Measurements from ENCODE around the gene ALK.

The ALK gene

DNA sequence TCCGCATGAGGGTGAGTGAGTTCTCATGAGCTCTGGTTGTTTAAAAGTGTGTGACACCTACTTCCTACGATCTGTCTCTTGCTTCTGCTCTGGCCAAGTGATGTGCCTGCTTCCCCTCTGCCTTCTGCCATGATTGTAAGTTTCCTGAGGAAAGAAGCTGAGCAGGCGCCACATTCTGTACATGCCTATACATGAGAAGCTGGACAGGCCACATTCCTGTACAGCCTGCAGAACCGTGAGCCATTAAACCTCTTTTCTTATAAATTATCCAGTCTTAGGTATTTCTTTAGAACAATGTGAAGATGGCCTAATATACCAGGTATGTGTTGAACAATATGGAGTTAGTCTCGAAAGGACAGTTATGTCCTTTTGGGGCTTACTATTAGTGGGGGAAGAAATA lies 281.0 kb downstream of the ALK start:
- FAIRE-seq = no peak

GRCh38 chr2:29638641-29639040 lies 282.7 kb downstream of the ALK start:
- FAIRE-seq = no peak

GRCh38 chr2:29634916-29635315 lies 286.5 kb downstream of the ALK start:
- FAIRE-seq = no peak

GRCh38 chr2:29632018-29632417 lies 289.4 kb downstream of the ALK start:
- FAIRE-seq = no peak

GRCh38 chr2:29629495-29629894 lies 291.9 kb downstream of the ALK start:
- FAIRE-seq = no peak

GRCh38 chr2:29628862-29629261 lies 292.5 kb downstream of the ALK start:
- no peak for FAIRE-seq

GRCh38 chr2:29628108-29628745 lies 293.2 kb downstream of the ALK start:
- no peak for FAIRE-seq

- FAIRE-seq = no peak
Observed at GRCh38 chr2:29627279-29627711, 294.1 kb downstream of the ALK start.

GRCh38 chr2:29620890-29621289 lies 300.5 kb downstream of the ALK start:
- no peak for FAIRE-seq

DNA sequence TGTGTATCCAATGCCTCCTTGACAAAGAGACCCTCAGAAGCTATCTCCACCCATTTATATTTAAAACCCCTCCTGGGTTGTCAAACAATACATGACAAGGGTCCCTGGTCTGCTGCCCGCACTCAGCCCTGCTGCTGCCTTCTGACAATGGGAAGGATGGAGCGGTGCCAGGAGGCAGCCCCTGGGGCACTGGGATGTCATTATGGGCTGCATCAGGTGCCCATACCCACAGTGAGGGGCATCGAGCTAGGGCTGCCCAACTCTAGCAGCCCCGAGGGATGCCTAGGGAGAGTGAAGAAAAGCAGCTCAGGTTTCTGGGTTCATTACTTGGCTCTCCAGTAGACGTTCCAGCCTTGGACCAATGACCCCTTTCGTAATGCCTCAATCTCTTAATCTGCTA lies 301.7 kb downstream of the ALK start:
- no peak for FAIRE-seq

DNA sequence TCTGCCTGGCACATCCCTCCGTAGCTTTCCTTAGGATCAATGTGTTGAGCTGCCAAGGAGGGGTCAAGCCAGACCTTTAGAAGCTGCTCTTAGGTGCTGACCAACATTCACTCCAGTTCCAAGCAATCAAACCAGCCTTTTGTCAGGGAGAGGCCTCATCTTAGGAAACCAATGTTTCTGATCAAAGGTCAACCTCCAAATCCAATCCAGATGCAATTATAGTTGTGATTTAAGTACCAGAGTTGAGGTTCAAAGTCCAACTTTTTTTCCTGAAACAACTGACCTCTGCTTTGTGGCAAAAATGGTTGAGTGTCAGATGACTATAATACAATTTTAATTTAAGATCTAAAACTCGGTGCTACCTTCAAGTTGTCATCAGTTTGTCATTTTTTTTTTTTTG lies 303.4 kb downstream of the ALK start:
- no peak for FAIRE-seq

DNA sequence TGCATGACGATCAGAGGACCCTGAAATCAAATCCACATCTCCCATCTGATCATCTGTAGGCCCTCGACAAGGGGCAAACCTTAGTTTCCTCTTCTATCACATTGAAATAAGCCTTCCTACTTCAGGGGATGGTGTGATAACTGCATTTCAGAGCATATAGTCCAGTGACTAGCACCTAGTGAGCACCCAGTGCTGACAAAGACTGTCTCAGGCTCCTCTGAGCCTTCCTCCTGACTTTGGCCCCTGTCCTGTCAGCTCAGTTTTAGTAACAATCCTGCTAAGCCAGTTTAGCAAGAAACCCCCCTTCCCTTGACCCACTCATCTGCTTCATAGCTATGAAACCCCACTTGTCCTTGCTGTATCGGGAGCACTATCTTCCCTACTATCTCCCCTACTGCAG lies 304.0 kb downstream of the ALK start:
- FAIRE-seq = no peak

- FAIRE-seq = no peak
Observed at GRCh38 chr2:29616569-29616968, 304.8 kb downstream of the ALK start.

GRCh38 chr2:29615841-29616240 lies 305.5 kb downstream of the ALK start:
- FAIRE-seq = no peak

DNA sequence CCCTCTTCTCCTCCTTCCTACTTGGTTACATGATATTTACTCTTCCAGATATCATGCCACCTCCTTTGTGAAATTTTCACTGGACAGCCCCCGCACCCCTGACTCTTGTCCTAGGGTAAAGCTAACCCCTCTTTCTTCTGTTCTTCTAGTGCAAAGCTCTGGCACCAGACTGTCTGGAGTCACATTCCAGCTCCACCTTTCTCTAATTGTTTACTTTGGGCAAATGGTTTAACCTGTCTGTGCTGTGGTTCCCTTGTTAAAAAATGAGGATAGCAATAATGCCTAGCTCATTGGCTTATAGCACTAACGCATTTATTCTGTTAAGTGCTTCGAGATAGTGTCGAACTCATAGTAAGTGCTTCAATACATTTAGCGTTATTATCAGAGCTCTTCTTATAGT lies 306.2 kb downstream of the ALK start:
- no peak for FAIRE-seq

DNA sequence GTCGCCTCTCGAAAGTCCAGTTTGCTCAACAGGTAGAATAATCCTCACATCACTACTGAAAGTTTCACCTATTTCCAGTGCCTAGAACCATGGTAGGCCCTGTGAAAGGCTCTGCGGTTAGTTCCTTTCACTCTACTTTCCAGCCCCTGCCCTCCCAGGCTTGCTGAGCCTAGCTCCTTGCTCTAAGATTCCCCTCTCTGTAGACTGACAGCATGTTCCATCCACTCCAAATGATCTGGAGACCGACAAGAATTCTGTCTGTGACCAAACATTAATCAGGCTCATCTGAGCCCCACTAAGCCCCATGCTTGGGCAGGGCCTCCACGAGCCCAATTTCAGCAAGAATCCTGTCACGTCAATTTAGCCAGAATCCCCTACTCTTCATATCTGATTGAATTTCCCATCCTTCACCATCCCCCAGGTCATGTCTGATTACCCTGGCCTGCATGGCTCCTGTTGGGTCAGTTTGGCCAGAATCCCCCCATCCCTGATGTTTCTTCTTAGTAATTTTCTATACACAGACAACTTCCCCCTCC lies 307.0 kb downstream of the ALK start:
- no peak for FAIRE-seq

DNA sequence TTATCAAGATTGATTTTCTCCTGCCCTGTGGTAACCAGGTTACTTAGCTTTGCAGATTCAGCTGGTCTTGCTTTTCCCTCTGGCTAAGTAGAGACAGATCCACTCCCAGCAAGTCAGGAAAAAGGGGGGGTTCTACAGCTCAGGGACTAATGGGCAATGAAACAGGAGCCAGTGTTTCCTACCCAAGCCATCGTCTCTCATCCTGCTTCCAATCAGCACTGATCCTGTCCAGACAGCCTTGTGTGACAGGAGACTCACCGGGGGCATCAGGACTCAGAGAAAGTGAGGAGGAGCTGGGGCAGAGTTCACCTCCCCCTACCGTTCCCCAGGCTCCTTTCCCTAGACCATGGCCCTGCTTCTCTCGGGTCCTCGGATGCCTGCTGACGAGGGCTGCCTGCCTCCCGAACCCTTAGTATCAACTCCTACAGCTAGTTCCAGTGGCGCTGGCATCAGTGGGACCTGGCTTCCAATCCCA lies 307.6 kb downstream of the ALK start:
- FAIRE-seq = no peak

GRCh38 chr2:29613067-29613466 lies 308.3 kb downstream of the ALK start:
- no peak for FAIRE-seq

GRCh38 chr2:29612568-29612967 lies 308.8 kb downstream of the ALK start:
- no peak for FAIRE-seq

DNA sequence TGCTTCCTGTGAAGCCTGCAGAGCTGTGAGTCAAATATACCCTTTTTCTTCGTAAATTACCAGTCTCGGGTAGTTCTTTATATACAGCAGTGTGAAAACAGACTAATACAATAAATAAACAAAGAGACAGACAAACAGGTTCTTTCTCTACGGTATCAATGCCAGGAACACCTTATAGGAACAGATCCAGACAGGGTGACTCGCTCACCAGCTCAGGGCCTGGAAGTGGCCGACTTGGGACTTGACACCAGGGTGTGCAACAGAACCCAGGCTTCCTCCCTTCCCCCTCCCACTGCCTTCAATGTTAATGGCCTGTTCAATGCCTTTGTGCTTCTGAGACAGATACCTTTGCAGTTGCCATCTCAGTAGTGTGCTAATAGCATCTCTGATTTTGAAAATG lies 309.5 kb downstream of the ALK start:
- no peak for FAIRE-seq

DNA sequence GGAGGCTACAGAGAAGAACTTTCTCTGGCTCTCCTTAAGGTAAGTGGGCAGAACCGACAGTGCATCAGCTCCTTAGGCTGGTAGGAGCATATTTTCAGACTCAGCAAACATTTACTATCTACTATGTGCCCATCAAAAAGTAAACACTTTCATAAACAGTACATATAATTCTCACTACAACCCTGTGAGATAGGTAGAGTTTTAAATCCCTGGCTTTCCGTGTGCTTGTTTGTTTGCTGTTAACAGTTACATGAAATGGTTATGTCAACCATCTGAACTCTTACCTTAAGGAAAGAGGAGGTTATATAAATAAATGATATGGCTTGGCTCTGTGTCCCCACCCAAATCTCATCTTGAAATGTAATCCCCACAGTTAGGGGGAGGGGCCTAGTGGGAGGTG lies 310.1 kb downstream of the ALK start:
- no peak for FAIRE-seq

DNA sequence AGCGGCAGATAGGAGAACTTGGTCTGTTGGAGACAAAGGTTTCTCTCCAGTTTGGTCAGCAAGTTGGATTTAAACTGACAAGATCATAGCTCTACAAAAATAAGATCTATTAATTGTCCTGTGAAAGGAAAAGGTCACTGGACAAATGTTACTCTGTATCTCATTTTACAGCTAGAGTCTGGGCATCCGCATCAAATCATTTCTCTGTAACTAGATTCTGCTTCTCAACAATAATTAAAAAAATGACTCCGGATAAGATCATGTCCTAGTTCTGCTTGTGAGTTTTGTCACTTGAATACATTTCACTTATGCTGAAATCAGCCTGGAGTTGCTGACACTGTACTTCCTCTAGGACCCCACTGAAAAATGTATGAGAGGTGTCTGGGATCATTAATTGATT lies 310.8 kb downstream of the ALK start:
- no peak for FAIRE-seq

GRCh38 chr2:29607038-29607420 lies 314.4 kb downstream of the ALK start:
- FAIRE-seq = no peak

GRCh38 chr2:29606104-29607037 lies 315.0 kb downstream of the ALK start:
- no peak for FAIRE-seq
